Endodermal cell (in vitro differentiated cells): Measurements from ENCODE around the gene MOB1A. TPM values are rescaled to one million over a fixed set of nuclear protein-coding genes. Genes with fewer than 3 reads are reported as not detected.
"Not testable (repeated sequence)": the region's sequence is repeated elsewhere in the genome, so short reads cannot be mapped to it uniquely, and the experiment has no call there.

Experiments
- DNase-seq: peaks from one replicate; pipeline ENCODE4 v3.0.0-alpha.2; 2017
- H3K27ac ChIP-seq: 2 replicates; pipeline ENCODE4 v1.5.1; 2013; ENCODE audit warnings: mild to moderate bottlenecking, low read depth, low read length, moderate library complexity
- H3K27me3 ChIP-seq: 2 replicates; pipeline ENCODE4 v1.6.1; 2013; ENCODE audit warnings: mild to moderate bottlenecking, low read length, moderate library complexity; ENCODE audit not compliant: insufficient read depth, control insufficient read depth, poor library complexity, severe bottlenecking
- H3K36me3 ChIP-seq: 2 replicates; pipeline ENCODE4 v1.7.0; 2013; ENCODE audit warnings: mild to moderate bottlenecking, low read length, moderate library complexity; ENCODE audit not compliant: control insufficient read depth, insufficient read depth
- H3K4me1 ChIP-seq: one replicate; pipeline ENCODE4 v1.7.0; 2013; ENCODE audit warnings: low read length; ENCODE audit not compliant: control insufficient read depth, insufficient read depth
- H3K4me3 ChIP-seq: 2 replicates; pipeline ENCODE4 v1.5.1; 2013; ENCODE audit warnings: mild to moderate bottlenecking, low read length, moderate library complexity
- H3K9ac ChIP-seq: 2 replicates; pipeline ENCODE4 v1.6.1; 2013; ENCODE audit warnings: mild to moderate bottlenecking, low read length, moderate library complexity; ENCODE audit not compliant: poor library complexity, severe bottlenecking; ENCODE audit errors: extremely low read depth
- H3K9me3 ChIP-seq: 2 replicates; pipeline ENCODE4 v1.6.1; 2013; ENCODE audit warnings: mild to moderate bottlenecking, low read length, moderate library complexity; ENCODE audit not compliant: control insufficient read depth
- H3K27ac Mint-ChIP-seq: 2 replicates; pipeline ENCODE4 v1.8.0; 2020; ENCODE audit warnings: mixed read lengths
- H3K27me3 Mint-ChIP-seq: 2 replicates; pipeline ENCODE4 v1.8.0; 2021; ENCODE audit warnings: mild to moderate bottlenecking, mixed read lengths; ENCODE audit not compliant: insufficient read depth
- H3K36me3 Mint-ChIP-seq: 2 replicates; pipeline ENCODE4 v1.8.0; 2020; ENCODE audit warnings: low read depth, mixed read lengths
- H3K4me1 Mint-ChIP-seq: 2 replicates; pipeline ENCODE4 v1.8.0; 2020; ENCODE audit warnings: mixed read lengths
- H3K4me3 Mint-ChIP-seq: 2 replicates; pipeline ENCODE4 v1.8.0; 2020; ENCODE audit warnings: mild to moderate bottlenecking, moderate library complexity, mixed read lengths
- H3K9me3 Mint-ChIP-seq: 2 replicates; pipeline ENCODE4 v1.8.0; 2020; ENCODE audit warnings: mild to moderate bottlenecking, mixed read lengths
- CTCF ChIP-seq: fragments of 200-600 bp; sonication (generic); conservative IDR thresholded peaks from 2 replicates; pipeline ENCODE4 v1.5.0; 2021; ENCODE audit warnings: antibody characterized with exemption, mild to moderate bottlenecking
- WGBS, 2 experiments: methylation state at CpG; one replicate each; pipeline versions ENCODE4 v1.1.5 to v1.1.7; 2013; ENCODE audit warnings: missing lambda C conversion rate in 2 of 2, mixed read lengths in 1 of 2; ENCODE audit not compliant: insufficient coverage in 1 of 2, insufficient read length in 1 of 2; 5-methylcytosine and 5-hydroxymethylcytosine counted together
- total RNA-seq, 2 donors: library from RNA; stranded (reverse); fragmentation: NEBNext Ultra II Directional in 1 of 2; extraction: Animal tissue kit (Norgen Biotek cat#: 25700) in 1 of 2; gene quantifications; 2 replicates in 1 of 2; 3 replicates in 1 of 2; pipeline ENCODE4 v1.2.1, GENCODE V29; 2021

MOB1A gene
- total RNA-seq, 2 donors from 2014 or later, result 92.3 to 125 TPM

DNA sequence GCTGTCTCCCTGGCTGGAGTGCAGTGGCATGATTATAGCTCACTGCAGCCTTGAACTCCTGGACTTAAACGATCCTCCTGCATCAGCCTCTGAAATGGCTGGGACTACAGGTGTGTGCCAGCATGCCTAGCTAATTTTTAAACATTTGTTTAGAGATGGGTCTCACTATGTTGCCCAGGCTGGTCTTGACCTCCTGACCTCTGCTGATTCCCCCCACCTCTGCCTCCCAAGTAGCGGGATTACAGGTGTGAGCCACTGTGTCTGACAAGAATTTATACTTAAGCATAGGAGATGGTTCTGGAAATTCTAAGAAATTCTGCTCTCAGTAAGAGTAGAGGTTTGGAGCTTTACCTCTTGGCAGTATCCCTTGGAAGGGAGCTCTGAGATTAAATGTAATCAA, 38.0 kb upstream of the MOB1A start:
- Mint-ChIP-seq H3K27ac (no peak overlapping the region), H3K27me3 (no peaks in the 10 kb centered on the region), H3K9me3 (no peaks in the 10 kb centered on the region), H3K4me1 (no peaks in the 10 kb centered on the region), H3K36me3 (peaks cover 49% of the 10 kb centered on the region), H3K4me3 (no peak overlapping the region)
- no peak overlapping the region for H3K9ac ChIP-seq
- no peak for TF ChIP-seq CTCF
- no peak overlapping the region for H3K4me3 ChIP-seq
- no peaks in the 10 kb centered on the region for H3K27me3 ChIP-seq
- 94 to 99% methylated on average over 2 of the region's 2 CpGs for WGBS, 2 experiments
- H3K27ac ChIP-seq, result no peak overlapping the region
- H3K36me3 ChIP-seq, result peaks cover 74% of the 10 kb centered on the region
- peak; percentile 41 for DNase-seq
- no peaks in the 10 kb centered on the region for H3K9me3 ChIP-seq
- no peaks in the 10 kb centered on the region for H3K4me1 ChIP-seq

- H3K4me3 Mint-ChIP-seq, H3K27me3 Mint-ChIP-seq, H3K27ac Mint-ChIP-seq, H3K27me3 ChIP-seq, H3K9me3 ChIP-seq, H3K4me1 ChIP-seq, H3K9ac ChIP-seq, H3K27ac ChIP-seq, H3K4me1 Mint-ChIP-seq, H3K4me3 ChIP-seq, H3K9me3 Mint-ChIP-seq: not testable (repeated sequence)
- WGBS, 2 experiments, result 94 to 97% methylated on average over 6 of the region's 6 CpGs
- DNase-seq, result peak; percentile 26
- H3K36me3 ChIP-seq, result peaks cover 79% of the 10 kb centered on the region
- H3K36me3 Mint-ChIP-seq, result peaks cover 49% of the 10 kb centered on the region
These were observed 37.1 kb upstream of the MOB1A start for GRCh38 chr2:74215771-74216170.

- 67 to 91% methylated on average over 1 to 3 of the region's 3 CpGs for WGBS, 2 experiments
- peak; percentile 22 for DNase-seq
- no peaks in the 10 kb centered on the region for H3K27me3 ChIP-seq
- no peak overlapping the region for H3K27ac Mint-ChIP-seq
- H3K36me3 ChIP-seq, result peaks cover 87% of the 10 kb centered on the region
- no peaks in the 10 kb centered on the region for H3K4me1 Mint-ChIP-seq
- no peak overlapping the region for H3K4me3 ChIP-seq
- no peaks in the 10 kb centered on the region for H3K9me3 ChIP-seq
- no peak overlapping the region for H3K9ac ChIP-seq
- no peaks in the 10 kb centered on the region for H3K9me3 Mint-ChIP-seq
- H3K4me3 Mint-ChIP-seq, result no peak overlapping the region
- no peak overlapping the region for H3K27ac ChIP-seq
- peaks cover 57% of the 10 kb centered on the region for H3K36me3 Mint-ChIP-seq
- no peaks in the 10 kb centered on the region for H3K4me1 ChIP-seq
- TF ChIP-seq CTCF, result no peak
- no peaks in the 10 kb centered on the region for H3K27me3 Mint-ChIP-seq
These were observed 34.2 kb upstream of the MOB1A start for GRCh38 chr2:74212702-74213410.
